NCI-H2196 treated with DMSO at 0.1 percent for 48 hours (cell line): ENCODE measurements around the gene MRPL10.
A peak's percentile ranks its signal among the peaks of the same experiment; 100 is the strongest.

ENCODE experiments used
- DNase-seq: peaks from one replicate; lab custom pipeline; 2025; ENCODE audit not compliant: unreplicated experiment; lab: John Stamatoyannopoulos, UW

MRPL10 gene

DNA sequence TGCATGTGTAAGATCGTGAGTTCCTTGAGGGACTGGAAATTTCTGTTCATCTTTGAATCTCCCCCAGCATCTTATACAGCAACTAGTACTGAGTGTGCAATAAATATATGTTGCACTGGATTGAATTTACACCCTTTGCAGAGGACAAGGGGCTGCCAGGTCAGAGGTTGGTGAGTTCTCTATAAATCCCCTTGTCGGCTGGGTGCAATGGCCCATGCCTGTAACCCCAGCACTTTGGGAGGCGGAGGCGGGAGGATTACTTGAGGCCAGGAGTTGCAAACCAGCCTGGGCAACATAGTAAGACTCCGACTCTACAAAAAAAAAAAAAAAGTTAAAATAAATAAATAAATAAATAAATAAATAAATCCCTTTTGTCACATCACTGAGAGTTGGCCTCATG, 29.0 kb upstream of the MRPL10 start:
- DNase-seq = no peak

- DNase-seq = no peak
Observed at GRCh38 chr17:47857551-47858455, 26.5 kb upstream of the MRPL10 start.

- no peak for DNase-seq
Observed at GRCh38 chr17:47856830-47857229, 25.5 kb upstream of the MRPL10 start.

DNA sequence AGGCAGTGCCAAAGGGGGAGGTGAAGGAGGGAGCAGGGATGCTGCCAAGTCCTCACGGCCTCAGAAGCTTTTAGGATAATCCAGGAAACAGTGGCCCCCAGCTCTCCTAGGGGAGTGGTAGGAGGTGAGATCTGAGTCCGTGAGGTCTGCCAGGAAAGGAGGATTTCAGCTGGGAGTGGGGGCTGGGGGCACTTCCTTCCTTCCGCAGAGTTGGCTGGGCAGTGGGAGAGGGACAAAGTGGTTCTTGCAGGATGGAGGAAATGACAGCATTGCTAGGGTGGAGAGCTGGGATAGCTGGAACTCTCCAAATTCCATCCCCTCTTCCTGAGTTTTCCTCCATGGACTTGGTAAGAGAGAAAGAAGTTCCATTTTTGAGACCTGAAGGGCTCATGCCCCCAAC, 24.4 kb upstream of the MRPL10 start:
- DNase-seq = no peak

DNA sequence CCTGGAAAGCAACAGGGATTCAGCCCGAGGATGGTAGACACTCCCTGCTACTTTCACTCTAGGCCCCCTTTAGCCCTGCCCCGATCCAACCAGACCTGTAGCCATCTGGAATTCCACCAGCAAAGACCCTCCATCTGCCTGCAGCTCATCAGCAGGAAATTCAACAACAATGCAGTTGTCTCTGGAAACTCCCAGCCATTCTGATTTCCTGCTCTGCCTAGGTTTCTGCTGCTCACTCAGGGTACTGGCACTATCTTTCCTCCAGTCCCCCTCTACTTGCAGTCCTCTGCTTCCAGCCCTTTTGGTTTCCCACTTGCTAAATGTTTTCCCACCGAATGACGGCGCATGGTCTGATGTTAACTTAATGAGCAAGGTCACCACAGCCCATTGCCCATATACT, 22.3 kb upstream of the MRPL10 start:
- DNase-seq = no peak

DNA sequence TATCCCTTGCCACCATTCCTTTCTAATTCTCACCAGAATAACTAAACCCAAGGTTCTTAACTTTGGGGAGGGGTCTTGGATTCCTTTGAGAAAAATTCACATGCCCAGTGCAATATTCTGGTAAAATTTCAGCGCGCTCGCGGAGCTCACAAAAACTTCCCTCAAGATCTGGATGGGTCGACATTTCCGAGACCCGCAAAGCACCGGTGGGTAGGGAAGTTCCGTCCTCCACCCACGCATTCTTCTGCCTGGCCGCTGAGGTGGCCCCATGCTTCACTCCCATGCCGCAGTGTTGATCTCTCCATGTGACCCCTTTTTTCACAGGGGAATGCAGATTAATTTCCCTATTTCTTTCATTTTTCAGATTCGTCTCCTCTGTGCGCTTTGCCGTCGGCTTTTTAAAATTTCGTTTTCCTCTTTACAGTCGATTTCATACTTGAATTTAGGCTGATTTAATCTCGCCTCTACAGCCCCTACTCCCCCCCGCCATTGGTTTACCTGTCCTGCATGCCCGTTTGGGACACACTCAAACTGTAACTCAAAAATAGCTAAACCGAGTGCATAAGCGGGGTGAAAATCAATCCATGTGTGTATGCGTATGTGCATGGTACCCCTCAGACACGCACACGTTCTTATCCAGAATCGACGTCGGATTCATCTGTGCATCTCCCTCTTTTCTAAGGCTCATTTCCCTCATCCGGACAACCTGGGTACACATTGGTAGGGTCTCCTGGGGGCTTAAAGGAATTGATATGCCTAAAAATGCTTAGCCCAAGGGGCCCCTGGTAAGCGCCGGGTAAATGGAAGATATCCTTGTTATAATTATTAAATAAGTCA, 21.0 kb upstream of the MRPL10 start:
- no peak for DNase-seq

GRCh38 chr17:47851764-47852112, 20.4 kb upstream of the MRPL10 start:
- DNase-seq = no peak

- peak; percentile 81 for DNase-seq
Observed at GRCh38 chr17:47850692-47851573, 19.6 kb upstream of the MRPL10 start, which contains the start of gene SP6. TSS of gene SP6 (minus strand) at chr17:47851163. CDS start at chr17:47848429, 2,734 bp downstream.

DNA sequence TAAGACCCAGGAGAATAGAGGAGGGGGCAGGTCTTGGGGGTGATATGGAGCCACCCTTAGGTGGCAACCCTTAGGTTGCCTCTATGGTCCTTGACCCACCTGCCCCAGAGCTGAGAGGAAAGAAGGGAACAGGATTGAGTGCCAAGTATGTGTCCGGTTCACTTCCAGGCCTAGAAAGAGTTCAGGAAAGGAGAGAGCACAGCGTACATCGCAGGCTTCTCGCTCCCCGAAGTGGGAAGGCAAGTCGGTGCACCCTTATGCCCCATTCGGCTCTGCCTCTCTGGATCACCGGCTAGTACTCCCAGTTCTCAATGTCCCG, 19.0 kb upstream of the MRPL10 start:
- no peak for DNase-seq

- DNase-seq = no peak
Observed at GRCh38 chr17:47848198-47848513, 16.8 kb upstream of the MRPL10 start.

GRCh38 chr17:47847341-47848197, 16.2 kb upstream of the MRPL10 start:
- no peak for DNase-seq

GRCh38 chr17:47846716-47847340, 15.5 kb upstream of the MRPL10 start:
- no peak for DNase-seq

GRCh38 chr17:47845716-47846075, 14.4 kb upstream of the MRPL10 start:
- DNase-seq = no peak

DNA sequence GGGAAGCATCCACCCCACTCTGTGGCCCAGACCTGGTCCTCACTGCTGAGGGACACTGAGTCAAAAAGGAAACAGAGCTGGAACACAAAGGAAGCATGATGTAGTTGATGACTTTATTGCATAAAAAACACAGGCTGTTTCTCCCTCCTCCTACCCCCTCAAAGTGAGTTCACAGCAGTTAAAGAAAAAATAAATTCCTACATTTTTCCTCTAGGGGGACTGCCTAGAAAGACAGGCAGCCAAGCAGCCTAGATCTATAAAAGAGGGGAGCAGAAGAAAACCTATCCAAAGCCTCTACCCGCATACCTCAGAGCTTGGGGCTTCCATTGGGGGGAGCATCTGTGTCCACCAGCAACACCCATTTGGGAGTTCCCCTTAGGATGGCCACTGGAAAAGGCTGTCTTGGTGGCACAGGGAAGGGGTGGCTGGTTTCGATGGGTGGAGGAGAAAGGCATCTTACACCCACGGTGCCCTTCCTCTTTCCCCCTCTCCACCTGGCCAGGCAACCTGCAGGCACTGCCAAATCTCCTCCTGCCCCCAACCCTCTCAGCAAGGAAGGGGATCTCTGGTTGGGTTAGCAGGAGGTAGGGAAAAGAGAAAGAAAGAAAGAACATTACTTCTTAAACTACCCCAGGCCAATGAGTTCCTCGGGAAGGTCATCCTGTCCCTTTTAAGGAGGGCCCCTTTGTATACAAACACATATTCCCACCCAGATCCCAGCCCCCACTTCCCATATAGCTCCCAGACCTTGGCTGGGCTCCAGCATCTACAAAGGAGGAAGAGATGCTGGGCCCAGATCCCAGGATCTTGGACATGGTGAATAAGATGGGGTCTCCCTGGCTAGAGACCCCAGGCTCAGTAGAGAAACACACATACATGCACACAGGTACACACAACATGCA, 13.7 kb upstream of the MRPL10 start:
- DNase-seq = no peak

DNA sequence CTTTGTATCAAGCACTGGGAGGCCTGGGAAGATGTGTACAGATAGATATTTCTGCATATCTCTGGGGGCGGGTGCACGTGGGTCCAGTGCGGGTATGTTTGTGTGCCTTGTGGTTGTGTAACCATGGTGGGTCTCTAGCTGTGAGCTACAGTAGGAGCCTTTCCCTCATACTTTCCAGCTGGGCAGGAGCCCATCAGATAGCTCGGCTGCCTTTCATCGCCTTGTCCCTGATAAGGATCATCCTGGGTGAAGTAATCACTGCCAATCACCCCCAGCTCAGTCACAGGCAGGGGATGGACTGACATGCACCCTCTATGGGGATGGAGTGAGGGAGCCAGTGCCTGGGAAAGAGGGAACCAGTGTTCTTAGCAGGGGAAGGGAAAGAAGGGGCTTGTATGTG, 12.9 kb upstream of the MRPL10 start:
- DNase-seq = no peak

DNA sequence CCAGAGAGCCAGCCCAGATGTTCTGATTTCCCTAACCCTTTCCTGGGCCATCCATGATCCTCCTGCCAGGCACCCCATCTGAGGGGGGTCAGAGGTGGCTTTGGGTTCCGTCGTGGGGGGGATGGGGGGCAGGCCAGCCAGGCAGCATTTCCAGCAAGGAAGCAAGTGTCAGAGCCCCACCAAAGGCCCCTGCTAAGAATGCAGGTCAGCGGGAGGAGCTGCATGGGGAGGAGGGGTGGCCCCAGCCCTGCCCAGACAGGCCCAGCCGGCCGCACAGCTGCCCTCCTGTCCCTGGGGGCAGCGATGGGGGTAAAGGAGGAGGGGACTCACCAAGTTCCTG, 12.0 kb upstream of the MRPL10 start:
- DNase-seq = no peak

DNA sequence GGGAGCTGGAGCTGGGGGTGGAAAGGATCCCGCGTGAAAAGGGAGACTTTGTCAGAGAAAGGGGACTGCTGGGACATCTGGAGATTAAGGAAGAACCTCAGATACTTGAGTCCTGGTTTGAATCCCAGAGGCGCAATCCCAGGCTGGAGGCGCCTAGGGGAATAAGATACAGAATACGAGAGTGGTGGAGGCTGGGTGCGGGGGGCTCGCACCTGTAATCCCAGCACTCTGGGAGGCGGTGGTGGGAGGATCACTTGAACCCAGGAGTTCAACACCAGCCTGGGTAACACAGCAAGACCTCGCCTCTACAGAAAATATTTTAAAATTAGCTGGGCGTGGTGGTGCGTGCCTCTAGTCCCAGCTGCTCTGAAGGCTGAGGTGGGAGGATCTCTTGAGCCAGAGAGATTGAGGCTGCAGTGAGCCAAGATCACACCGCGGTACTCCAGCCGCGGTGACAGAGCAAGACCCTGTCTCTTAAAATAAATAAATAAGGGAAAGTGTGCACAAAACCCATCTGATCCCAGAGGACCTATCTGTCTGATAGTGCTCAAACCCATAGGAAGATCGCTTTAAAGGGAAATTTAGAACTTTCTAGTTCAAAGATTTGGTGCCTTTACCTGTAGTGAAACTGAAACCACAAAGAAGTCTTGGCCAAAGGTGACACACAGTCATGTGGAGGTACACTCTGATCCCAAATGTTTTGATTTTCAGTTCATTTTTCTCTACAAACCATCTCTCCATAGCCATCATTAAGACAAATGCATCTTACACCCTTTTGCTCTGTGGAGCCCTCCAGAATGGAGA, 10.3 kb upstream of the MRPL10 start:
- DNase-seq = no peak

- peak; percentile 72 for DNase-seq
Observed at GRCh38 chr17:47840742-47841487, 9.6 kb upstream of the MRPL10 start, which contains the start of gene SCRN2. TSS of gene SCRN2 (minus strand) at chr17:47841273. CDS start at chr17:47840843, 430 bp downstream.
